ENCODE data around the gene EAPP. TPM values are rescaled to one million over a fixed set of nuclear protein-coding genes. Genes with fewer than 3 reads are reported as not detected.

Gene EAPP
- 10 to 100 TPM; 45.2 to 68.7 (median 57.6) TPM for total RNA-seq

GRCh38 chr14:34539407-34540180, at the start of gene EAPP:
TSS of gene EAPP (minus strand) at chr14:34539701. CDS start at chr14:34539628, 73 bp downstream.
- intact Hi-C loops (cut with DNase I): loop anchor here (10.0 kb wide), 1 partner anchor 75 kb away; the partner anchor contains the start of gene SPTSSA
- WGBS, 2 donors: 4 to 5% methylated on average over 21 to 35 of the region's 59 CpGs
- peak; percentile 98 to 99 for DNase-seq
- Histone ChIP-seq H3K4me1 (peaks cover 10 to 15% of the 10 kb centered on the region in 2 donors), H3K27ac (peak within 1 kb of the TSS; percentile 95 to 98 (median 97)), H3K4me3 (replicated peaks in 1 of 3) (peak within 1 kb of the TSS; percentile 83 to 98 (median 86)), H3K27me3 (no peaks in the 10 kb centered on the region), H3K9me3 (no peaks in the 10 kb centered on the region), H3K36me3 (peaks cover 10 to 13% of the 10 kb centered on the region in 2 donors)
- TF ChIP-seq CTCF (IDR thresholded peaks at IDR 0.05) (peak in 2 of 6 experiments; percentile 16 to 30), POLR2A (IDR thresholded peaks at IDR 0.05) (peak; percentile 65 to 96)

GRCh38 chr14:34583525-34583924, 44.0 kb upstream of the EAPP start:
- Histone ChIP-seq H3K9me3 (no peaks in the 10 kb centered on the region), H3K4me3 (replicated peaks in 1 of 3) (no peak overlapping the region), H3K27me3 (no peaks in the 10 kb centered on the region), H3K27ac (no peak overlapping the region), H3K36me3 (peaks cover 32 to 39% of the 10 kb centered on the region in 2 donors), H3K4me1 (no peaks in the 10 kb centered on the region)
- no peak for DNase-seq
- intact Hi-C loops (cut with DNase I): no loop called here
- TF ChIP-seq CTCF (IDR thresholded peaks at IDR 0.05): no peak
- no peak for TF ChIP-seq POLR2A (IDR thresholded peaks at IDR 0.05)
- 96 to 98% methylated on average over 6 of the region's 6 CpGs for WGBS, 2 donors

- H3K9me3 ChIP-seq: no peaks in the 10 kb centered on the region
- no peak overlapping the region for H3K27ac ChIP-seq
- DNase-seq: no peak
- intact Hi-C loops (cut with DNase I): no loop called here
- TF ChIP-seq CTCF (IDR thresholded peaks at IDR 0.05): no peak
- no peak for TF ChIP-seq POLR2A (IDR thresholded peaks at IDR 0.05)
- WGBS, 2 donors: 97 to 98% methylated on average over 11 of the region's 11 CpGs
- no peaks in the 10 kb centered on the region for H3K4me1 ChIP-seq
- H3K36me3 ChIP-seq: peaks cover 32 to 42% of the 10 kb centered on the region in 2 donors
- no peak overlapping the region for H3K4me3 ChIP-seq (replicated peaks in 1 of 3)
- no peaks in the 10 kb centered on the region for H3K27me3 ChIP-seq
Observed at GRCh38 chr14:34582117-34582680, 42.7 kb upstream of the EAPP start.

GRCh38 chr14:34580381-34580780, 40.9 kb upstream of the EAPP start:
- Histone ChIP-seq H3K4me3 (replicated peaks in 1 of 3) (no peak overlapping the region), H3K9me3 (no peaks in the 10 kb centered on the region), H3K36me3 (peaks cover 28 to 35% of the 10 kb centered on the region in 2 donors), H3K27me3 (no peaks in the 10 kb centered on the region), H3K4me1 (no peaks in the 10 kb centered on the region), H3K27ac (no peak overlapping the region)
- TF ChIP-seq POLR2A (IDR thresholded peaks at IDR 0.05) (no peak), CTCF (IDR thresholded peaks at IDR 0.05) (no peak)
- 96 to 99% methylated on average over 5 of the region's 5 CpGs for WGBS, 2 donors
- no peak for DNase-seq
- intact Hi-C loops (cut with DNase I): no loop called here

- DNase-seq: no peak
- no peaks in the 10 kb centered on the region for H3K4me1 ChIP-seq
- no peak overlapping the region for H3K27ac ChIP-seq
- H3K4me3 ChIP-seq (replicated peaks in 1 of 3): no peak overlapping the region
- intact Hi-C loops (cut with DNase I): no loop called here
- no peaks in the 10 kb centered on the region for H3K27me3 ChIP-seq
- H3K9me3 ChIP-seq: no peaks in the 10 kb centered on the region
- peaks cover 18 to 52% of the 10 kb centered on the region in 2 donors for H3K36me3 ChIP-seq
- 99% methylated on average over 3 of the region's 3 CpGs for WGBS, 2 donors
- TF ChIP-seq CTCF (IDR thresholded peaks at IDR 0.05) (no peak), POLR2A (IDR thresholded peaks at IDR 0.05) (no peak)
Observed at GRCh38 chr14:34571771-34572170, 32.3 kb upstream of the EAPP start.
